ENCODE results near the gene BPIFB1.

The BPIFB1 gene

GRCh38 chr20:33257237-33257636 is 25.8 kb upstream of the BPIFB1 start:
- TF ChIP-seq, protein P1, sequence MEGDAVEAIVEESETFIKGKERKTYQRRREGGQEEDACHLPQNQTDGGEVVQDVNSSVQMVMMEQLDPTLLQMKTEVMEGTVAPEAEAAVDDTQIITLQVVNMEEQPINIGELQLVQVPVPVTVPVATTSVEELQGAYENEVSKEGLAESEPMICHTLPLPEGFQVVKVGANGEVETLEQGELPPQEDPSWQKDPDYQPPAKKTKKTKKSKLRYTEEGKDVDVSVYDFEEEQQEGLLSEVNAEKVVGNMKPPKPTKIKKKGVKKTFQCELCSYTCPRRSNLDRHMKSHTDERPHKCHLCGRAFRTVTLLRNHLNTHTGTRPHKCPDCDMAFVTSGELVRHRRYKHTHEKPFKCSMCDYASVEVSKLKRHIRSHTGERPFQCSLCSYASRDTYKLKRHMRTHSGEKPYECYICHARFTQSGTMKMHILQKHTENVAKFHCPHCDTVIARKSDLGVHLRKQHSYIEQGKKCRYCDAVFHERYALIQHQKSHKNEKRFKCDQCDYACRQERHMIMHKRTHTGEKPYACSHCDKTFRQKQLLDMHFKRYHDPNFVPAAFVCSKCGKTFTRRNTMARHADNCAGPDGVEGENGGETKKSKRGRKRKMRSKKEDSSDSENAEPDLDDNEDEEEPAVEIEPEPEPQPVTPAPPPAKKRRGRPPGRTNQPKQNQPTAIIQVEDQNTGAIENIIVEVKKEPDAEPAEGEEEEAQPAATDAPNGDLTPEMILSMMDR (IDR thresholded peaks at IDR 0.05; ENCODE audit: insufficient read depth, low read length, poor library complexity, severe bottlenecking): no peak
- TF ChIP-seq EZH2phosphoT487 (conservative IDR thresholded peaks at IDR 0.05; ENCODE audit: low read length): no peak
- H3K27ac ChIP-seq (ENCODE audit: low read depth, low read length): no peak overlapping the region
- no peaks in the 10 kb centered on the region for H3K36me3 ChIP-seq (ENCODE audit: low read length)
- H3K27me3 ChIP-seq (ENCODE audit: low read length): no peaks in the 10 kb centered on the region
- H3K9me3 ChIP-seq (ENCODE audit: insufficient read depth, low read length): no peaks in the 10 kb centered on the region
- no peak overlapping the region for H2AFZ ChIP-seq (ENCODE audit: low read depth, low read length, severe bottlenecking)
- H3K4me2 ChIP-seq (ENCODE audit: low read depth, low read length, poor library complexity, severe bottlenecking): no peak overlapping the region
- H3F3A ChIP-seq (ENCODE audit: insufficient read depth): no peaks in the 10 kb centered on the region
- no peaks in the 10 kb centered on the region for H3K9me2 ChIP-seq (replicated peaks; ENCODE audit: insufficient read depth, low read length)
- H4K20me1 ChIP-seq (ENCODE audit: low read depth, low read length): no peaks in the 10 kb centered on the region
- H3K79me2 ChIP-seq (ENCODE audit: insufficient read depth, low read length): no peaks in the 10 kb centered on the region
- H3K9ac ChIP-seq (ENCODE audit: low read length): no peak overlapping the region
- no peak overlapping the region for H3K4me3 ChIP-seq (ENCODE audit: insufficient read depth, low read length, poor library complexity, severe bottlenecking)

GRCh38 chr20:33259371-33259770 is 23.6 kb upstream of the BPIFB1 start:
- Histone ChIP-seq H3K9me3 (ENCODE audit: insufficient read depth, low read length) (no peaks in the 10 kb centered on the region), H3K4me2 (ENCODE audit: low read depth, low read length, poor library complexity, severe bottlenecking) (no peak overlapping the region), H2AFZ (ENCODE audit: low read depth, low read length, severe bottlenecking) (no peak overlapping the region), H3F3A (ENCODE audit: insufficient read depth) (no peaks in the 10 kb centered on the region), H3K27ac (ENCODE audit: low read depth, low read length) (no peak overlapping the region), H3K79me2 (ENCODE audit: insufficient read depth, low read length) (no peaks in the 10 kb centered on the region), H3K9ac (ENCODE audit: low read length) (no peak overlapping the region), H3K4me3 (ENCODE audit: insufficient read depth, low read length, poor library complexity, severe bottlenecking) (no peak overlapping the region), H3K27me3 (ENCODE audit: low read length) (no peaks in the 10 kb centered on the region), H3K9me2 (replicated peaks; ENCODE audit: insufficient read depth, low read length) (no peaks in the 10 kb centered on the region), H4K20me1 (ENCODE audit: low read depth, low read length) (no peaks in the 10 kb centered on the region), H3K36me3 (ENCODE audit: low read length) (no peaks in the 10 kb centered on the region)
- TF ChIP-seq EZH2phosphoT487 (conservative IDR thresholded peaks at IDR 0.05; ENCODE audit: low read length): no peak
- TF ChIP-seq, protein P1 (IDR thresholded peaks at IDR 0.05; ENCODE audit: insufficient read depth, low read length, poor library complexity, severe bottlenecking): no peak

- no peak overlapping the region for H2AFZ ChIP-seq (ENCODE audit: low read depth, low read length, severe bottlenecking)
- H3K36me3 ChIP-seq (ENCODE audit: low read length): no peaks in the 10 kb centered on the region
Measured at GRCh38 chr20:33261465-33261864, 21.5 kb upstream of the BPIFB1 start.

More at GRCh38 chr20:33261465-33261864, 21.5 kb upstream of the BPIFB1 start:
- H3K4me3 ChIP-seq (ENCODE audit: insufficient read depth, low read length, poor library complexity, severe bottlenecking): no peak overlapping the region
- no peak overlapping the region for H3K9ac ChIP-seq (ENCODE audit: low read length)
- no peak overlapping the region for H3K27ac ChIP-seq (ENCODE audit: low read depth, low read length)
- H3K9me2 ChIP-seq (replicated peaks; ENCODE audit: insufficient read depth, low read length): no peaks in the 10 kb centered on the region
- no peaks in the 10 kb centered on the region for H3F3A ChIP-seq (ENCODE audit: insufficient read depth)
- no peaks in the 10 kb centered on the region for H3K9me3 ChIP-seq (ENCODE audit: insufficient read depth, low read length)
- H3K79me2 ChIP-seq (ENCODE audit: insufficient read depth, low read length): no peaks in the 10 kb centered on the region
- H3K27me3 ChIP-seq (ENCODE audit: low read length): no peaks in the 10 kb centered on the region
- no peak for TF ChIP-seq EZH2phosphoT487 (conservative IDR thresholded peaks at IDR 0.05; ENCODE audit: low read length)
- TF ChIP-seq, protein P1 (IDR thresholded peaks at IDR 0.05; ENCODE audit: insufficient read depth, low read length, poor library complexity, severe bottlenecking): no peak
- no peaks in the 10 kb centered on the region for H4K20me1 ChIP-seq (ENCODE audit: low read depth, low read length)
- H3K4me2 ChIP-seq (ENCODE audit: low read depth, low read length, poor library complexity, severe bottlenecking): no peak overlapping the region
